ENCODE results near the gene ACP2.
A peak's percentile ranks its signal among the peaks of the same experiment; 100 is the strongest.

Gene ACP2

GRCh38 chr11:47242596-47243192 lies 5.9 kb downstream of the ACP2 start:
- no peak for TF ChIP-seq CTCF (IDR thresholded peaks at IDR 0.05; ENCODE audit: insufficient read depth, missing control alignments)
- DNase-seq (ENCODE audit: insufficient read length, low spot score) (no peak), FAIRE-seq (no peak)

- TF ChIP-seq CTCF (IDR thresholded peaks at IDR 0.05; ENCODE audit: insufficient read depth, missing control alignments): no peak
- no peak for DNase-seq (ENCODE audit: insufficient read length, low spot score)
Observed at GRCh38 chr11:47241841-47242301, 6.7 kb downstream of the ACP2 start.

GRCh38 chr11:47239852-47240251 lies 8.8 kb downstream of the ACP2 start:
- TF ChIP-seq CTCF (IDR thresholded peaks at IDR 0.05; ENCODE audit: insufficient read depth, missing control alignments): no peak
- FAIRE-seq (no peak), DNase-seq (ENCODE audit: insufficient read length, low spot score) (no peak)

More at GRCh38 chr11:47241841-47242301, 6.7 kb downstream of the ACP2 start:
- no peak for FAIRE-seq

GRCh38 chr11:47236482-47236881 lies 12.1 kb downstream of the ACP2 start:
- FAIRE-seq: peak; percentile 86
- no peak for DNase-seq (ENCODE audit: insufficient read length, low spot score)
- TF ChIP-seq CTCF (IDR thresholded peaks at IDR 0.05; ENCODE audit: insufficient read depth, missing control alignments): no peak

- FAIRE-seq (no peak), DNase-seq (ENCODE audit: insufficient read length, low spot score) (no peak)
- no peak for TF ChIP-seq CTCF (IDR thresholded peaks at IDR 0.05; ENCODE audit: insufficient read depth, missing control alignments)
Observed at GRCh38 chr11:47235163-47235562, 13.5 kb downstream of the ACP2 start.

GRCh38 chr11:47234669-47235100 lies 13.9 kb downstream of the ACP2 start:
- DNase-seq (ENCODE audit: insufficient read length, low spot score) (no peak), FAIRE-seq (no peak)
- TF ChIP-seq CTCF (IDR thresholded peaks at IDR 0.05; ENCODE audit: insufficient read depth, missing control alignments): no peak

- peak; percentile 33 for TF ChIP-seq CTCF (IDR thresholded peaks at IDR 0.05; ENCODE audit: insufficient read depth, missing control alignments)
- DNase-seq (ENCODE audit: insufficient read length, low spot score): no peak
- no peak for FAIRE-seq
Observed at GRCh38 chr11:47233989-47234668, 14.5 kb downstream of the ACP2 start.
